Omental fat pad (tissue), 4 donors: ENCODE measurements around the gene UBL3. TPM values are rescaled to one million over a fixed set of nuclear protein-coding genes. Genes with fewer than 3 reads are reported as not detected.

Experiments used
- ATAC-seq: fragments of 150-250 bp; one replicate; pipeline ENCODE4 v1.9.1; 2016; ENCODE audit warnings: mild to moderate bottlenecking, moderate library complexity; ENCODE audit not compliant: low FRiP score
- DNase-seq: peaks from one replicate; pipeline ENCODE4 v3.0.0-alpha.2; 2019; ENCODE audit warnings: low spot score
- total RNA-seq, 4 donors: library from RNA; depleted of rRNA; stranded (reverse); fragments of >200 nt; gene quantifications; one replicate each; pipeline ENCODE4 v1.1.0, GENCODE V29; 2016
- TF ChIP-seq, protein P1 (sequence below), 3 donors: fragments of 450-650 bp; IDR thresholded peaks; one replicate each; pipeline ENCODE4 v1.5.1; 2016 to 2017; ENCODE audit warnings: antibody characterized with exemption in 3 of 3, mild to moderate bottlenecking in 3 of 3, moderate library complexity in 2 of 3

Gene UBL3
- total RNA-seq, 4 donors from 2014 or later, result 23.0 to 35.8 (median 24.1) TPM

DNA sequence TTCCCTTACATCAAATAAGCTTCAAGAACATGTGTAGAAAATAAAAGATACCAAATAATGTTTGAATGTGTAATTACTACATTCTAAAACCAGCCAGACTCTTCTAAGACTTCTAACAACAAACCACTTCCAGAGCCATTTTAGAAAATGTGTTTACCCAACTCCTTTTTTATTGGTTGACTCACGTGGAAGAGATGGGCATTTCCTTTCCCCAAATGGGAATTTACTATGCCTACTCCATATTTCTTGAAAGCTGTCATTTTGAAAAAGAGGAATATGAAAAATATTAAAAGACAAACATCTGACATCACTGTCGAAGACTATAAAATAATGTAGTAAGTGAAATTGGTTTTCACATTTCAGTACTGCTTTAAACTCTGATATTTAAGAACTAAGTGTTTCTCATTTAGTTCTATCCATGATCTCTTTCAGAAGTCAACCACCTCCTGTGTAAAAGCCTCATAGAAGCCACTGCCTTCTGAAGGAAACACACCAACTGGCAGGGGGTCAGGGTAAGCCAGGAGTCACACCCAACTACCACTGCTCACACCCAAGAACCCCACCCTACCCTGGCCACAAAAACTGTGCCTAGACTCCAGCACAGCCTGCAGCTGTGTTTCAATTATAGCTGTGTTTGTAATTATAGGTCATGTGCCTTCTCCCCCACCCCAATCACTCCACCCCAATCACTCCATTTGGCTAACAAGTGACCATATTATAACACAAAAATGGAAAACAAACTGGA, 86.8 kb downstream of the UBL3 start:
- ATAC-seq (no peak), DNase-seq (no peak)
- TF ChIP-seq, protein P1, sequence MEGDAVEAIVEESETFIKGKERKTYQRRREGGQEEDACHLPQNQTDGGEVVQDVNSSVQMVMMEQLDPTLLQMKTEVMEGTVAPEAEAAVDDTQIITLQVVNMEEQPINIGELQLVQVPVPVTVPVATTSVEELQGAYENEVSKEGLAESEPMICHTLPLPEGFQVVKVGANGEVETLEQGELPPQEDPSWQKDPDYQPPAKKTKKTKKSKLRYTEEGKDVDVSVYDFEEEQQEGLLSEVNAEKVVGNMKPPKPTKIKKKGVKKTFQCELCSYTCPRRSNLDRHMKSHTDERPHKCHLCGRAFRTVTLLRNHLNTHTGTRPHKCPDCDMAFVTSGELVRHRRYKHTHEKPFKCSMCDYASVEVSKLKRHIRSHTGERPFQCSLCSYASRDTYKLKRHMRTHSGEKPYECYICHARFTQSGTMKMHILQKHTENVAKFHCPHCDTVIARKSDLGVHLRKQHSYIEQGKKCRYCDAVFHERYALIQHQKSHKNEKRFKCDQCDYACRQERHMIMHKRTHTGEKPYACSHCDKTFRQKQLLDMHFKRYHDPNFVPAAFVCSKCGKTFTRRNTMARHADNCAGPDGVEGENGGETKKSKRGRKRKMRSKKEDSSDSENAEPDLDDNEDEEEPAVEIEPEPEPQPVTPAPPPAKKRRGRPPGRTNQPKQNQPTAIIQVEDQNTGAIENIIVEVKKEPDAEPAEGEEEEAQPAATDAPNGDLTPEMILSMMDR (IDR thresholded peaks at IDR 0.05), result no peak

DNA sequence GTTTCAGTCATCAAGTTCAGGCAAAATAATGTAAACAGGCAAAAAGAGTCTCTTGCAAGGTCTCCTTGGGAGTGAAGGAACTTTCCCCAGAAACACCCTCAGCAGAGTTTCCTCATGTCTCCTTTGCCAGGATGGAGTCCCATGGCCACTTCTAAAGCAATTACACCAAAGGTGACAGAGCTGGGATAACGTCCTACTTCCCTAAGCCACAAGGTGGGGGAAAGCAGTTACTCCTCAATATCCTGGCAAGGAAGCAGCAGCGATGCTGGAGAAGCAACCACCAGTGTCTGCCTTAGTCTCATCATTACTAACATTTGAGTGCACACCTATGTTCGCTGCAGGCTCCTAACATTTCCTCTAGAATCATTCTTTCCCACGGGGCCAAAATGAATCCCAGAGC, 88.6 kb downstream of the UBL3 start:
- DNase-seq, result no peak
- no peak for ATAC-seq
- TF ChIP-seq, protein P1 (IDR thresholded peaks at IDR 0.05), result no peak

DNA sequence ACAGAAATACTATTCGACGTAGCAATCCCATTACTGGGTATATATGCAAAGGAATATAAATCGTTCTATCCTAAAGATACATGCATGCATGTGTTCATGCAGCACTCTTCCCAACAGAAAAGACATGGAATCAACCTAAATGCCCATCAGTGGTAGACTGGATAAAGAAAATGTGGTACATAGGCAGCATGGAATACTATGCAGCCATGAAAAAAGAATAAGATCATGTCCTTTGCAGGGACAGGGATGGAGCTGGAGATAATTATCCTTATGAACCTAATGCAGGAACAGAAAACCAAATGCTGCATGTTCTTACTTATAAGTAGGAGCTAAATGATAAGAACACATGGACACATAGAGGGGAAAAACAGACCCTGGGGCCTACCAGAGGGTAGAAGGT, 89.3 kb downstream of the UBL3 start:
- ATAC-seq, result no peak
- TF ChIP-seq, protein P1 (IDR thresholded peaks at IDR 0.05), result no peak

DNA sequence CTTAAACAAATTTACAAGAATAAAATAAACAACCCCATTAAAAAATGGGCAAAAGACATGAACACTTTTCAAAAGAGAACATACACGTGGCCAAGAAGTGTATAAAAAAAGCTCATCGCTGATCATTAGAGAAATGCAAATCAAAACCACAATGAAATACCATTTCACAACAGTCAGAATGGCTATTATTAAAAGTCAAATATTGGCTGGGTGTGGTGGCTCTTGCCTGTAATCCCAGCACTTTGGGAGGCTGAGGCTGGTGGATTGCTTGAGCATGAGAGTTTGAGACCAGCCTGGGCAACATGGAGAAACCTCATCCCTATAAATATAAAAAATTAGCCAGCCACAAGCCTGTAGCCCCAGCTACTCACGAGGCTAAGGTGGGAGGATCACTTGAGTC, 89.9 kb downstream of the UBL3 start:
- ATAC-seq (no peak), DNase-seq (no peak)
- TF ChIP-seq, protein P1 (IDR thresholded peaks at IDR 0.05), result no peak

More for the DNA sequence above, 89.3 kb downstream of the UBL3 start:
- DNase-seq, result no peak

DNA sequence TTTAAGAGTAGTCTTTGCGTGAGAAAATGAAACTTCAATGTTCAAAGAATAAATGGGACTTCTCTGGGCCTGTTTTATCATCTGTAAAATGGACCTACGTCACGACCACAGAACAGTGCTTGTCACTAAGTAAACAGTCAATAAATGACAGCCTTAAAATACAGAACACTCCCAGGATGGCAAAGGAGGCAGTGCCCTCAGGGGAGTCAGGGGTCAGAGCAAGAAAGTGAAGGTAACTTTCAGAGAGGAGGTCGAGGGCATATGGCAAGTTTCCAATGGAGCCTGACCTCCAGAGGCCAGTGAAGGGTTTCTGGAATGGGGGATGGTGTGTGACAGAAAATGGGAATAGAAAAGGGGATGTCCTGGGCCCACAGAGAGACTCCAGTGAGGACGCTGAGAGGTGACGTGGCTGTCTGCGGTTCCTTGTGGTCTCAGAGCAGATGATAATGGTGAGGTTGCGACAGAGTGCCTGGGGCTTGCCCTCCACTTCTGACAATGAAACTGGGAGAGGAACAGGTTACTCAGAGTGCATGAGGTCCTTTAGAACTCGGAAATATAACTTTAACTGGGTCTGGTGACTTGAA, 91.8 kb downstream of the UBL3 start:
- DNase-seq (no peak), ATAC-seq (no peak)
- TF ChIP-seq, protein P1 (IDR thresholded peaks at IDR 0.05), result no peak

DNA sequence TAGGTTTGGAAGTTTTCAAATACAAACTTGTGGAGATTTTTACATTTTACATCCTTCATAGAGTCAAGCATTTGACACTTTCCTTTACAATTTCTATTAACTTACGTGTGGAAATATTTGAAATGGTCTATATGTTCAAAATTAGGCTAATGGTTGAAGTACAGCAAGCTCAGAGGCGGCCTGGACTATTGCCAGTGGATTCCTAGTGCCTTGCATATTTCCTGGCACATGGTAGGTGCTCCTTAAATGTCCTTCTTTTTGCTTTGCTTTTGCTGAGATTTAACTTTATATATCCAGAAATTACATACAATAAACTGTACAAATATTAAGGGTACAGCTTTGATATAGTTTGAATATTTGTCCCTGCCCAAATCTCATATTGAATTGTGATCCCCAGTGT, 93.9 kb downstream of the UBL3 start:
- TF ChIP-seq, protein P1 (IDR thresholded peaks at IDR 0.05), result no peak
- ATAC-seq, result no peak
- DNase-seq, result no peak

DNA sequence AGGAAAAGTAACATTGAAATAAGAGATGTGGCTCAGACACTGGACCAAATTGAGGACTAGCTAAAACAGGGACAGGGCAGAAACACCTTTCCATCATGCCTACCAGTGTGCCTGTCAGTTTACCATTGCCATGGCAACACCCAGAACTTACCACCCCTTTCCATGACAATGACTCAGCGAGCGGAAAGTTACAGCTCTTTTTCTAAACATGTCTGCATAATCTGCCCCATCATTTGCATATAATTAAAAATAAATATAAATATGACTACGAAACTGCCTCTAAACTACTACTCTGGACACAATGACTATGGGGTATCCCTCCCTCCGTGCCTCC, 96.0 kb downstream of the UBL3 start:
- ATAC-seq (no peak), DNase-seq (no peak)
- TF ChIP-seq, protein P1 (IDR thresholded peaks at IDR 0.05), result no peak
